Peyer's patch (tissue), 4 donors: ENCODE data around the gene SLC5A2. TPM values are rescaled to one million over a fixed set of nuclear protein-coding genes. Genes with fewer than 3 reads are reported as not detected.
"Not testable (repeated sequence)": the region's sequence is repeated elsewhere in the genome, so short reads cannot be mapped to it uniquely, and the experiment has no call there.

Experiments
- DNase-seq, 3 donors: peaks; one replicate each; pipeline ENCODE4 v3.0.0-alpha.2; 2017 to 2019
- H3K27ac ChIP-seq, 4 donors: fragments of 200-600 bp; sonication (generic); one replicate each; pipeline ENCODE4 v1.5.1; 2016 to 2019
- H3K27me3 ChIP-seq, 2 donors: fragments of 200-600 bp; sonication (generic); one replicate each; pipeline ENCODE4 v1.5.1; 2019
- H3K36me3 ChIP-seq, 3 donors: fragments of 200-600 bp; sonication (generic); one replicate each; pipeline ENCODE4 v1.5.1; 2016 to 2019
- H3K4me1 ChIP-seq, 4 donors: fragments of 200-600 bp; sonication (generic); one replicate each; pipeline ENCODE4 v1.5.1; 2016 to 2019
- H3K4me3 ChIP-seq, 4 donors: fragments of 200-600 bp; sonication (generic); 1 replicate in 3 of 4; 2 replicates in 1 of 4; pipeline ENCODE4 v1.5.1; 2016 to 2019; ENCODE audit warnings: mild to moderate bottlenecking in 1 of 4
- H3K9me3 ChIP-seq, 4 donors: fragments of 200-600 bp; sonication (generic); one replicate each; pipeline ENCODE4 v1.5.1; 2016 to 2019; ENCODE audit warnings: mild to moderate bottlenecking in 1 of 4
- CTCF ChIP-seq, 6 experiments: fragments of 450-650 bp in 4 of 6; fragments of 200-600 bp in 2 of 6; sonication (generic) in 1 of 6; IDR thresholded peaks; one replicate each; pipeline ENCODE4 v1.5.1; 2017 to 2019; ENCODE audit warnings: antibody characterized with exemption in 6 of 6, mild to moderate bottlenecking in 3 of 6, moderate library complexity in 1 of 6
- POLR2A ChIP-seq, 2 donors: fragments of 450-650 bp; IDR thresholded peaks; one replicate each; pipeline ENCODE4 v1.5.1; 2017; ENCODE audit warnings: antibody characterized with exemption in 2 of 2, mild to moderate bottlenecking in 2 of 2, moderate library complexity in 2 of 2
- total RNA-seq, 4 donors: library from RNA; depleted of rRNA; stranded (reverse); fragments of >200 nt; gene quantifications; one replicate each; pipeline ENCODE4 v1.1.0, GENCODE V29; 2016

SLC5A2 gene
- total RNA-seq, 4 donors from 2014 or later: 0.94 to 5.4 (median 2.4) TPM; not detected in 1

GRCh38 chr16:31480851-31481536 is 1.9 kb upstream of the SLC5A2 start:
- H3K36me3 ChIP-seq: no peaks in the 10 kb centered on the region
- no peaks in the 10 kb centered on the region for H3K9me3 ChIP-seq
- no peak overlapping the region for H3K4me3 ChIP-seq
- no peaks in the 10 kb centered on the region for H3K27me3 ChIP-seq
- TF ChIP-seq POLR2A (IDR thresholded peaks at IDR 0.05) (no peak), CTCF (IDR thresholded peaks at IDR 0.05) (no peak)
- peaks cover 0 to 40% (median 6%) of the 10 kb centered on the region in 4 donors for H3K4me1 ChIP-seq
- DNase-seq: peak in 2 of 3 donors; percentile 81 to 83
- H3K27ac ChIP-seq: peak overlapping the region in 3 of 4 donors; percentile 47 to 51 (median 48)

GRCh38 chr16:31484048-31484447 is 1.1 kb downstream of the SLC5A2 start:
- H3K4me3 ChIP-seq, H3K27ac ChIP-seq, H3K27me3 ChIP-seq, H3K36me3 ChIP-seq, DNase-seq, H3K9me3 ChIP-seq: not testable (repeated sequence)
- peaks cover 4 to 41% (median 7%) of the 10 kb centered on the region in 4 donors for H3K4me1 ChIP-seq

GRCh38 chr16:31484491-31485171 is 1.7 kb downstream of the SLC5A2 start:
- no peak overlapping the region for H3K27ac ChIP-seq
- H3K9me3 ChIP-seq: peaks cover 0 to 4% (median 0%) of the 10 kb centered on the region in 4 donors
- no peak for TF ChIP-seq CTCF (IDR thresholded peaks at IDR 0.05)
- no peak for TF ChIP-seq POLR2A (IDR thresholded peaks at IDR 0.05)
- no peaks in the 10 kb centered on the region for H3K36me3 ChIP-seq
- no peaks in the 10 kb centered on the region for H3K27me3 ChIP-seq
- peak in 2 of 3 donors; percentile 70 to 71 for DNase-seq
- H3K4me3 ChIP-seq: no peak overlapping the region
- peaks cover 4 to 37% (median 7%) of the 10 kb centered on the region in 4 donors for H3K4me1 ChIP-seq

GRCh38 chr16:31485571-31485970 is 2.6 kb downstream of the SLC5A2 start:
- H3K36me3 ChIP-seq: no peaks in the 10 kb centered on the region
- TF ChIP-seq CTCF (IDR thresholded peaks at IDR 0.05) (no peak), POLR2A (IDR thresholded peaks at IDR 0.05) (no peak)
- H3K27me3 ChIP-seq: no peaks in the 10 kb centered on the region
- H3K9me3 ChIP-seq: peaks cover 0 to 4% (median 0%) of the 10 kb centered on the region in 4 donors
- no peak overlapping the region for H3K4me3 ChIP-seq
- H3K27ac ChIP-seq: no peak overlapping the region
- DNase-seq: peak in 1 of 3 donors; percentile 34
- peaks cover 4 to 27% (median 7%) of the 10 kb centered on the region in 4 donors for H3K4me1 ChIP-seq

- Histone ChIP-seq H3K36me3 (no peaks in the 10 kb centered on the region), H3K9me3 (peaks cover 0 to 4% (median 0%) of the 10 kb centered on the region in 4 donors), H3K27ac (peak overlapping the region in 1 of 4 donors; percentile 41), H3K27me3 (no peaks in the 10 kb centered on the region), H3K4me3 (no peak overlapping the region), H3K4me1 (peaks cover 4 to 23% (median 7%) of the 10 kb centered on the region in 4 donors)
- peak in 1 of 3 donors; percentile 34 for DNase-seq
- no peak for TF ChIP-seq POLR2A (IDR thresholded peaks at IDR 0.05)
- TF ChIP-seq CTCF (IDR thresholded peaks at IDR 0.05): no peak
Measured at GRCh38 chr16:31486045-31486444, 3.1 kb downstream of the SLC5A2 start.
